ENCODE measurements around the gene CACNA1B.

Gene CACNA1B

GRCh38 chr9:138067613-138068367, 190.2 kb downstream of the CACNA1B start:
- TF ChIP-seq EGR1 (IDR thresholded peaks at IDR 0.05) (no peak), ZBTB7A (IDR thresholded peaks at IDR 0.05; ENCODE audit: low read depth) (no peak), CREB1 (IDR thresholded peaks at IDR 0.05; ENCODE audit: low read depth) (no peak), NFIC (IDR thresholded peaks at IDR 0.05) (no peak), FOXM1 (IDR thresholded peaks at IDR 0.05; ENCODE audit: borderline replicate concordance, low read depth) (no peak), CEBPB (IDR thresholded peaks at IDR 0.05) (no peak), USF1 (IDR thresholded peaks at IDR 0.05) (no peak), EP300 (IDR thresholded peaks at IDR 0.05; ENCODE audit: borderline replicate concordance) (no peak), TCF12 (IDR thresholded peaks at IDR 0.05; ENCODE audit: low read depth) (no peak), RAD21 (IDR thresholded peaks at IDR 0.05; ENCODE audit: low read depth) (no peak), TEAD4 (IDR thresholded peaks at IDR 0.05) (no peak), YY1 (IDR thresholded peaks at IDR 0.05; ENCODE audit: low read depth) (no peak), TAF1 (IDR thresholded peaks at IDR 0.05; ENCODE audit: low read depth) (no peak)
- TF ChIP-seq, protein P1, sequence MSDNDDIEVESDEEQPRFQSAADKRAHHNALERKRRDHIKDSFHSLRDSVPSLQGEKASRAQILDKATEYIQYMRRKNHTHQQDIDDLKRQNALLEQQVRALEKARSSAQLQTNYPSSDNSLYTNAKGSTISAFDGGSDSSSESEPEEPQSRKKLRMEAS (IDR thresholded peaks at IDR 0.05): no peak
- TF ChIP-seq, protein P2, sequence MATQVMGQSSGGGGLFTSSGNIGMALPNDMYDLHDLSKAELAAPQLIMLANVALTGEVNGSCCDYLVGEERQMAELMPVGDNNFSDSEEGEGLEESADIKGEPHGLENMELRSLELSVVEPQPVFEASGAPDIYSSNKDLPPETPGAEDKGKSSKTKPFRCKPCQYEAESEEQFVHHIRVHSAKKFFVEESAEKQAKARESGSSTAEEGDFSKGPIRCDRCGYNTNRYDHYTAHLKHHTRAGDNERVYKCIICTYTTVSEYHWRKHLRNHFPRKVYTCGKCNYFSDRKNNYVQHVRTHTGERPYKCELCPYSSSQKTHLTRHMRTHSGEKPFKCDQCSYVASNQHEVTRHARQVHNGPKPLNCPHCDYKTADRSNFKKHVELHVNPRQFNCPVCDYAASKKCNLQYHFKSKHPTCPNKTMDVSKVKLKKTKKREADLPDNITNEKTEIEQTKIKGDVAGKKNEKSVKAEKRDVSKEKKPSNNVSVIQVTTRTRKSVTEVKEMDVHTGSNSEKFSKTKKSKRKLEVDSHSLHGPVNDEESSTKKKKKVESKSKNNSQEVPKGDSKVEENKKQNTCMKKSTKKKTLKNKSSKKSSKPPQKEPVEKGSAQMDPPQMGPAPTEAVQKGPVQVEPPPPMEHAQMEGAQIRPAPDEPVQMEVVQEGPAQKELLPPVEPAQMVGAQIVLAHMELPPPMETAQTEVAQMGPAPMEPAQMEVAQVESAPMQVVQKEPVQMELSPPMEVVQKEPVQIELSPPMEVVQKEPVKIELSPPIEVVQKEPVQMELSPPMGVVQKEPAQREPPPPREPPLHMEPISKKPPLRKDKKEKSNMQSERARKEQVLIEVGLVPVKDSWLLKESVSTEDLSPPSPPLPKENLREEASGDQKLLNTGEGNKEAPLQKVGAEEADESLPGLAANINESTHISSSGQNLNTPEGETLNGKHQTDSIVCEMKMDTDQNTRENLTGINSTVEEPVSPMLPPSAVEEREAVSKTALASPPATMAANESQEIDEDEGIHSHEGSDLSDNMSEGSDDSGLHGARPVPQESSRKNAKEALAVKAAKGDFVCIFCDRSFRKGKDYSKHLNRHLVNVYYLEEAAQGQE (IDR thresholded peaks at IDR 0.05; ENCODE audit: low read depth): no peak

- TF ChIP-seq TAF1 (IDR thresholded peaks at IDR 0.05; ENCODE audit: low read depth) (no peak), CREB1 (IDR thresholded peaks at IDR 0.05; ENCODE audit: low read depth) (no peak), NFIC (IDR thresholded peaks at IDR 0.05) (no peak), EGR1 (IDR thresholded peaks at IDR 0.05) (no peak), USF1 (IDR thresholded peaks at IDR 0.05) (no peak), EP300 (IDR thresholded peaks at IDR 0.05; ENCODE audit: borderline replicate concordance) (no peak), CEBPB (IDR thresholded peaks at IDR 0.05) (no peak), YY1 (IDR thresholded peaks at IDR 0.05; ENCODE audit: low read depth) (no peak), ZBTB7A (IDR thresholded peaks at IDR 0.05; ENCODE audit: low read depth) (no peak), TCF12 (IDR thresholded peaks at IDR 0.05; ENCODE audit: low read depth) (no peak)
- TF ChIP-seq, protein P2 (IDR thresholded peaks at IDR 0.05; ENCODE audit: low read depth): no peak
- TF ChIP-seq, protein P1 (IDR thresholded peaks at IDR 0.05): no peak
These were observed 191.0 kb downstream of the CACNA1B start for GRCh38 chr9:138068601-138069035.

DNA sequence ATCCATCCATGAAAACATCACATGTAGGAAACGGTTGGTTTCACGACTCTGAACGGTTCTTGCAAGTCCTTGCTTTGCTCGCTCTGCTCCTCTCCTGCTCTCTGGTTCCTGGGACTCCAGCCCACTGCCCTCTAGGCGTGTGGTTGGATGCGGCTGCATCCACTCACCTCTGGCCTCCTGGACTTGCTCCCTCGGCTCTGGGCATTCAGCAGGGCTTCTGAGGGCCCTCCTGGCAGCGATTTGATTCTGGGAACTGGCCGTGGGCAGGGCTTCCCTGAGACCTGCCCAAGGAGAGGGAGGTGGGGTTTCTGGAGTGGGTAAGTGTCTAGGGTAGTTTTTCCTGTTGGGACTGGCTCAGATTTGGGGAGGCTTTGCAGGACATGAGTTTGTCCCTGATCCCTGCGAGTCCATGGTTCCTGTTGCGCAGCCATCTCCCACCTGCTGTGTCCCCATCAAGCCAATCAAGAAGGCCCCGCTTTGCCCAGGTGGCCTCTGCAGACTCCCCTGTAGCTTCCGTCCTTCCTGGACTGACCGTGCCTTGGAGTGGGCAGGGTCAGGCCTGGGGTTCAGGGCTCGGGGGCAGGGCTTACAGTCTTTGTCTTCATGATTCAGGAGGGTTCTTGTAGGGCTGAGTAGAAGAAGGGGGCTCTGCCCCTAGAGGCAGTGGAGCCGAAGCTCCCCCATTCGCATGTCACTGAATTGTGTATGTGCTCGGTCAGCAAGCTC, 192.3 kb downstream of the CACNA1B start:
- TF ChIP-seq YY1 (IDR thresholded peaks at IDR 0.05; ENCODE audit: low read depth) (no peak), NFIC (IDR thresholded peaks at IDR 0.05) (no peak), TCF12 (IDR thresholded peaks at IDR 0.05; ENCODE audit: low read depth) (no peak), RAD21 (IDR thresholded peaks at IDR 0.05; ENCODE audit: low read depth) (no peak), EP300 (IDR thresholded peaks at IDR 0.05; ENCODE audit: borderline replicate concordance) (no peak), TAF1 (IDR thresholded peaks at IDR 0.05; ENCODE audit: low read depth) (no peak), CREB1 (IDR thresholded peaks at IDR 0.05; ENCODE audit: low read depth) (no peak), USF1 (IDR thresholded peaks at IDR 0.05) (no peak)
- TF ChIP-seq, protein P2 (IDR thresholded peaks at IDR 0.05; ENCODE audit: low read depth): no peak
- TF ChIP-seq, protein P1 (IDR thresholded peaks at IDR 0.05): no peak

Measured in Ishikawa (cell line).